ENCODE measurements around the gene TBC1D16.

TBC1D16 gene

DNA sequence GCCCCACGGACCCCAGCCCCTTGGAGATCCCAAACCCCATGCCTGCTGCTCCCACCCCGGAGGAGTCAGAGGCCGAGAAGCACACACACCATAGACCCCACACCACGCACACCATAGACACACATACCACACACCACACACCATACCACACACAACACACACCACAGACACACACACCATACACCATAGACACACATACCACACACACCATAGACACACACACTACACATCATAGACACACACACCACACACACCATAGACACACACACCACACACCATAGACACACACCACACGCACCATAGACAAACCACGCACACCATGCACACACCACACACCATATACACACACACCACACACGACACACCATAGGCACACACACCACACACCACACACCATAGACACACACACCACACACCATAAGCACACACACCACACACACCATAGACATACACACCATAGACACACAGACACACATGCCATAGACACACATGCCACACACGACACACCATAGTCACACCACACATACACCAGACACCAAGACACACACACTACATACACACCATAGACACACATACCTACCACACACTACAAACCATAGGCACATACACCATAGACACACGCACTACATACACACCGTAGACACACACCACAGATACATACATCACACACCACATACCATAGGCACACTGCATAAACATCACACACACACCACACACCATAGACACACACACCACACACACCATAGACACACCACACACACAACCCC is 11.3 kb downstream of the TBC1D16 start:
- DNase-seq = no peak

DNA sequence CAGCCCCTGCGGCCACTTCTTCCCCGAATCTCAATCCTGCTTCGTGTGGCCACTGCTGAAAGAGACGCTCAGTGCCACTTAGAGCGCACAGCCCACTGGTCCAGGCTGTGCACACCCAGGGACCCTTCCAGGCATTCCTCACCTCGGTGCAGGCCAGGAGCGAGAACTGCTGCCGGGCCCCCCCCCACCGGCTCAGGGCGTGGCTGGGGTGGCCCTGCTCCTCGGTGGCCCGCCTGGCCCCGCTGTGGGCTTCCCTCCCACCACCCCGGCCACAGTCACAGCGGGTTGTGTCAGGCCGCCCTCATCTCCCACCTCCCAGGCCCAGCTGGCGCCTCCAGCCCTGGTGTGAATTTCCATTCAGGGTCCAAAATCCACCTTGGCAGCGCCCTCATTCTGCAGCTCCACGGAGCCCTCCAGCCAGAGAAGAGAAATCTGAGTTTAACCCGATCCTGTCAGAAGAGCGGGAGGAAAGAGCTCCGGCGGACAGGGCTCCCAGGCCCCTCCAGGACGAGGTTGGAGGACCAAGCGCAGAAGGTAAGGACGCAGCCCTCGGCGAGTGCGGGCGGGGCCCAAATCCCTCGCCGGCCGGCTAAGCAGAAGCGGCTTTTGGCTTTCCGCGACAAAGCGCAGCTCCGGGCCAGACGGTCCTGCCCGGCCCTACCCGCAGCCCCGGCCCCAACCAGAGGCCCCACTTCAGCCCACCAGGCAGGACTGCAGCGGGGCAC is 12.0 kb downstream of the TBC1D16 start:
- no peak for DNase-seq

DNA sequence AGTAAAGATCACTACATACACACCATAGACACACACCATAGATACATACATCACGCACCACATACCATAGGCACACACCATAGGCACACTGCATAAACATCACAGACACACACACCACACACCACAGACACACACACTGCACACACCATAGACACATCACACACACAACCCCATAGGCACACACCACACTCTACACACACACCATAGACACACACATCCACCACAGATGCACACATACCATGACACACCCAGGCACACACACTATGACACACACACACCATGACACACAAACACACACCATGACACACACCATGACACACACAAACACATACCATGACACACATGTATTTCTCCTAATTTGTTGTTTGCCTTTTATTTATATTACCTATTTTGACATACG is 14.1 kb downstream of the TBC1D16 start:
- DNase-seq = no peak

DNA sequence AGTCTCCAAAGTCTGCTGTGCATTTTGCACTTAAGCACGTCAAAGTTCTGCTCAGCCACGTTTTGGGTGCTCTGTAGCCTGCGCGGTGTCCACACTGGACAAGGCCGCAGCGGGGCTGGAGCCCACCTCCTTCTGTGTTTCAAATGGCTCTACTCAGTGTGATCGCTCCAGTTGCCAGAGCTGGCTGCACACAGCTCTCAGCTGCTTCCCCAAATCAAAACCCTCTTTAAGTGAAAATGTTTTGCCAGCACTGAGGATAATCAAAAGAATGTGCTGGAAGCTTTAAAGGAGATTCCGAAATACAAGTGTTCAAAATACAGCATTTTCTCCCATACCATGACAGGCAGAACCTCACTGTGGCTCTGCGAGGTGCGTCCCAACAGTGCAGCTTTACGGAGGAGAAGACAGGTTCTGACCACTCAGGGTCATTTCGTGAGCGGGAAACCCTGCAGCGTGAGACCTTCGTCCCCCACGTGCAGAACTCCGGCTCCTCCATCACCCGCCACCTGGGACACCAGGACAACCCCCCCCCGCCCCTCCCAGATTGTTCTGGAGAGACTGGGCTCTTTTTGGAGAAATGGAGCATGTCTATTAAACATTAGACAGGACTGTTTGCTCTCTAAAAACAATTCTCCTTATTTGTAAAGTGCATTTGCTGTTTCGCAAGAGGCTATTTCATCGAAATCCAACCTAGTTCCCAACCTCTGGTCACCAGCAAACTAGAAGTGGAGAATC is 16.6 kb downstream of the TBC1D16 start:
- no peak for DNase-seq

DNA sequence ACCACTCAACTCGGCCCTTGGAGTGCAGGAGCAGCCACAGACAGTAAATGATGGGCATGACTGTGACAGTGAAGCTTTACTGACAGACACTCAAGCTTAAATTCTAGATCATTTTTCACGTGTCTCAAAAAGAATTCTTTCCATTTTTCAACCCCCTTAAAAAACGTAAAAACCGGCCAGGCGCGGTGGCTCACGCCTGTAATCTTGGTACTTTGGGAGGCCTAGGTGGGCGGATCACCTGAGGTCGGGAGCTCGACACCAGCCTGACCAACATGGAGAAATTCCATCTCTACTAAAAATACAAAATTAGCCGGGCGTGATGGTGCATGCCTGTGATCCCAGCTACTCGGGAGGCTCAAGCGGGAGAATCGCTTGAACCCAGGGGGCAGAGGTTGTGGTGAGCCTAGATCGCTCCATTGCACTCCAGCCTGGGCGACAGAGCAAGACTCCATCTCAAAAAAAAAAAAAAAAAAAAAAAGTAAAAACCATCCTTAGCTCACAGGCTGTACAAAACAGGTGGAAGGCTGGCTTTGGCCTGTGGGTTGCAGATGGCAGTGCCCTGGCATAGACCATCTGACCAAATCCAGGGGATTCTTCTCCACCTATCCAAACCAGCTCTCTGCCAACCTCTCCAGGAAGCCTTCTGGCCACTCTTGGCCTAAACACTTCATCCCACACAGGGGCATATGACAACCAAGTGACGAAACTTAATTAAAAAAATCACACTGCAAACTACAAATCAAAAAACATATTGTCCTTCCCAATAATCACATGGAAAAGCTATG is 18.3 kb downstream of the TBC1D16 start:
- no peak for DNase-seq

DNA sequence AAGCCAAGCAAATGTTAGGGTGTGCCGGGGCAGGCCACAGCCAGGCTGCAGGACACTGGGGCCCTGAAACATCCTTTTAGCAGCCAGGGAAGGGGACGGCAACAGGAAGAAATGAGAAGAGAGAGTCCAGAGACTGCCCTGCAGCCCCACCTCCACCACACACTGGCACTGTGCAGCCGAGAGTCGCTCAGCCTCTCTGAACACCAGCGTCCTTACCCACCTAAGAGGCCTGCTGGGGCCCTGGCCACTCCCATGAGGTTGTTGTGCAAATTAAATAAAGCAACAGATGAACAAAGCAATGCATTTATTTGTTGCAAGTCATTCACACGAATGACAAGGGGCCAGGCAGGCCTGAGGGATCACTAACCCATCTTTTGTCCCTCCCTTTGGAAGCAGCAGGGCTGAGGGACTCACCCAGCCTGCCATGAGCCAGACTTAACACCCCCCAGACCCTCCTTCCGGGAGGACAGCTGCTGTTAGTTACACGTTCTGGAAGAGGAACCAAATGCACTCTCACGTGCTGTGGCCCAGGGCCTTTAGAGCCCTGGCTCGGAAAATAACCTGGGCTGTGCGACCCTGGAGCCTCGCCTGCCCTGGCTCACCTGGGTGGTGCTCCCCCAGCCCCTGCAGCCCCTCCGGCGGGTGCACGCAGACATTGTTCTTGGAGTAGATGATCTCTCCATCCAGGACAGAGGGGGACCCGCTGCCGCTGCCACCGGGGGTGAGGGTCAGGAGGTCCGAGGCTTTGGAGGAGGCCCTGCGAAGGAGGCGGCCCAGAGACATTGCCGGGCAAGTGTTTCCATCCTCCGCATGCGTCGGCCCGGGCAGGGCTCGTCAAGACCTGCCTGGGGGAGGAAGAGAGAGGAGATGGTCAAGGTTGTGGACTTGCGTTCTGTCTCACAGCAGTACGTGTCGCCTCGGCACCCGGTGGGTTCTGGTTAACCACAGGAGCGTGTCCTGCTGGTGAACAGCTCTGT is 22.6 kb downstream of the TBC1D16 start:
- DNase-seq = no peak

DNA sequence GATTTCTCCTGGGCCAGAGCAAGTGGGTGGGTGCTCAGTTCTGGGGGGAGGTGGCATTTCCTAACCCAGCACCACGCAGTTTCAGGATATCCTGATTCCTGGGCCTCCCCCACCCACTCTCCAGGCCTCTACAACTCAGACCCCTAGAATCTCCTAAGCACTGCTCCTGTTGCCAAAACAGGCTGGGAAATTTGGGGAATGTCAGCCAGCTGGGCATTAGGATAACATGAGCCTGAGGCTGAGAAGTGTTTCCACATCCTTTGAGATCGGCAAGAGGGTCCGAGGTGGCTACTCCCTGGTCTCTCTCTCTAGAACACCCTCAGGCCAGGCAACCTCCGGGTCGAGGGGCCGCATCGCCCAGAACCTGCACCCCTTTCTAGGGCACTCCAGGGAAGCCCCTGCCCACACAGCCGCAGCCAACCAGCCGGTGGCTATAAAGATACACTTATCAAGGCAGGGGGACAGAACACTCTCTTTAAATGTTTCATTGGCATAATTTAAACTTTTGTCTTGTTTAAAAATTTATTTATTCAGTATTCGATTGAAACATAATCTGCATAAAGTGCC is 23.6 kb downstream of the TBC1D16 start:
- DNase-seq = no peak

DNA sequence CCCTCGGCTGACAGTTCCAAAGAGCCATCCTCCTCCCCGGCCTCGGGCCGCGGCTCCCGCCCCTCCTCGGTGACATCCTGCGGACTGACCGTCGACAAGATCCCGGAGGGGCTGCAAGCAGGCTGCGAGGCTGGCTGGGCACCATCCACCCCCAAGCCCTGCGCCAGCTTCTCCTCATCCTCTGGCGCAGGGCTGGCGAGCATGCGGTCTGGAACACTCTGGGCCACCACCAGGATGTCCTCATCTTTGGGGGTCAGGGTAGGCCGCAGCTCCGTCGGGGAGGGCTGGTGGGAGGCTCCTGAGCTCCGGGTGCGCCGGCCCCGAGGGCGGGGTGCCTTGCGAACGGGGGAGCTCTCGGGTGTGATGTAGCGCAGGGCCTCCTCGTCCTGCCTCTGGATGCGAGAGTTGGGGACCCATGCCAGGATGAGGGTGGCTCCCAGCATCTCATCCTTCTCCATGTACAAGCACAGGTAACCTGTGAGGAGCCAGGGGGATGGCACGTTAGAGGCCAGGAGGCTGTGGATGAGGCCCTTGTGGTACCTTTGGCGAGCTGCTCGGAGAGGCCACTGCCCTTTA is 25.3 kb downstream of the TBC1D16 start:
- DNase-seq = no peak

DNA sequence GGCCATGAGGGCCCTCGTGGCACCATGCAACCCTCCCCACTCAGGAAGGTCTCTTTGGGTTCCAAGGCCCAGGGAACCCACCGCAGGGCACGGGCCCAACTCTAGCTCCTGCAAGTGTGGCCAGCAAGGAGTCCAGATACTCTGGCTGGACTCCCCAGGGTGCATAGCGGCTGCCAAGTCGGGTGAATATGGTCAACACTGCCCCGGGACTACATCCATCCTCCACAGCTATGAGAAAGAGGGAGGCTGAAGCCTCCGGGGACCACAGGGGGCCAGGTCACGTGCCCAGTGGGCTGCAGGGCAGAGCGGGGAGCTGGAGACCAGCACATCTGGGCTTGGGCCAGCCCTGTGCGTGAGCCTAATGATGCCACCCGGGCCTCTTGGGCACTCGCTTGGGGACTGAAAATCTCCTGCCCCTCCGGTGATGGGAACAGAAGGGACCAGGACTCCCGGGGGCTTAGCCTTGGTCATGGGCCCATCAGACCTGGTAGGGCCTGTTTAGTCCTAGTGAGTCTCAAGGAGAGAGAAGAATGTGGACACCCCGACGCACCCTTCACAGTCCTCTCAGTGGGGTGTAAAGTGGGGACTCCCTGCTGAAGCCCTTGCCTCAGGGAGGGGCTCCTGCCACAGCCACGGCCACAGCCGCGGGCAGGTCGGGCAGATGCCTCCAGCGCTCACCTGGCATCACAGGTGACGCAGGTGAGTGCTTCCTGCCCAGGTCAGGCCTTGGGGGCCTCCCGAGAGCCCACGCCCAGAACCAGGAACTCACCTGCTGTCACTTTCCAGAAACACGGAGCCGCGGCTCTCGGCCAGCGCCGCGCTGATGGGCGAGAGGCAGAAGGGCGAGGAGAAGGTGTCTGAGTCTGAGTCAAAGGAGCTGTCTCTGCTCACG is 26.0 kb downstream of the TBC1D16 start:
- no peak for DNase-seq

DNA sequence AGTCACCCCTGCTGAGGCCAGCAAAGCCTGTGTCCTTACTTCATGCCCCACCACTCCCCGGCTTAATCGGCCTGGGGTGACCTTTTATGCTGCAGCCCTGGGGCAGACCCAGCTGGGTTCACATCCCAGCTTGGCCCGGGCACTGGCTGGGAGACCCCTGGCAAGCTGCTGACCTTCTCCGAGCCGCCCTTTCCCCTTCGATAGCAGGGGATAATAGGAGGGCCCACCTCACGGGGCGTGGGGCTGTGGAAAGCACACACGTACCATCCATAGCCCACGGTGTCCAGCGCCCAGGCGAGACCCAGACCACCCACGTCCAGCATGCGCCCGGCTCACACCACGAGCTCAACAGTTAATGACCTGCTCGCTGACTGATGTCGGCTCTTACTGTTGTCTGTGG is 26.8 kb downstream of the TBC1D16 start:
- no peak for DNase-seq

DNA sequence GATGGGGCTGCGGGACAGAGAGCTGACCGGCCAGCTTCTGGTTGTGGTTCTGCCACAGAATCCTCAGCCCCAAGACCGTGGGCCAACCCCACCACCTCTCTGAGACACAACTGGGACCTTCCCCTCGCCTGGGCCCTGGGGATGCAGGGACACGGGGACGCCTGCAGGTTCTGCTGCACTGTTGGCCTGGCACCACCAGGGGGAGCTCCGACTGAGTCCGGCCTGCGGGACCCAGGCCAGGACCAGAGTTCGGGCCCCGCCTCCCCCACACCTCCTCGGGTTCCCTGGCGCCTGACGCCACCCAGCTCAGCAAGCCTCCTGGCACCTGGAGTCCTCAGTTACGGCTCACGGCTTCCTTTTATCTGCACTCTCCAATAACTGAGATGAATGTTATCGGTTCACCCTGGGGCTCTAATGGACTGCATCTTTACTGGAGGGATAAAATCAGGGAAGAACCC is 27.3 kb downstream of the TBC1D16 start:
- peak; percentile 35 to 52 for DNase-seq

DNA sequence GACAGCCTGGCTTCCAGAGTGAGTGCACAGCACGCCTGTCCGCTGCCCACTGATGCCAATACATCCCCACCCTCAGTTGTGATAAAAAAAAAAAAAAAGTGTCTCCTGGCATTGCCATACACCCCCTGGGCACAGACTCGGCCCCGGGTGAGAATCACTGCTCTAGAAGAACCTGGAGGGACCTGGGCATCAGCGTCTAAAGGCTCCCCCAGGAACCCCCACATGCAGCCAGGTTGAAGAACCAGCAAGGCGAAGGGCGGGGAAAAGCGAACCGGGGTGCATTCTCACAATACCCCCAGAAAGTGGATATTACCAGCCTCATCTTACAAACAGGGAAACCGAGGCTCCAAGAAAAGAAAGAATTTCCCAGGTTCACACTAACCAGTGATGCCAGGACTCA is 27.7 kb downstream of the TBC1D16 start:
- no peak for DNase-seq

DNA sequence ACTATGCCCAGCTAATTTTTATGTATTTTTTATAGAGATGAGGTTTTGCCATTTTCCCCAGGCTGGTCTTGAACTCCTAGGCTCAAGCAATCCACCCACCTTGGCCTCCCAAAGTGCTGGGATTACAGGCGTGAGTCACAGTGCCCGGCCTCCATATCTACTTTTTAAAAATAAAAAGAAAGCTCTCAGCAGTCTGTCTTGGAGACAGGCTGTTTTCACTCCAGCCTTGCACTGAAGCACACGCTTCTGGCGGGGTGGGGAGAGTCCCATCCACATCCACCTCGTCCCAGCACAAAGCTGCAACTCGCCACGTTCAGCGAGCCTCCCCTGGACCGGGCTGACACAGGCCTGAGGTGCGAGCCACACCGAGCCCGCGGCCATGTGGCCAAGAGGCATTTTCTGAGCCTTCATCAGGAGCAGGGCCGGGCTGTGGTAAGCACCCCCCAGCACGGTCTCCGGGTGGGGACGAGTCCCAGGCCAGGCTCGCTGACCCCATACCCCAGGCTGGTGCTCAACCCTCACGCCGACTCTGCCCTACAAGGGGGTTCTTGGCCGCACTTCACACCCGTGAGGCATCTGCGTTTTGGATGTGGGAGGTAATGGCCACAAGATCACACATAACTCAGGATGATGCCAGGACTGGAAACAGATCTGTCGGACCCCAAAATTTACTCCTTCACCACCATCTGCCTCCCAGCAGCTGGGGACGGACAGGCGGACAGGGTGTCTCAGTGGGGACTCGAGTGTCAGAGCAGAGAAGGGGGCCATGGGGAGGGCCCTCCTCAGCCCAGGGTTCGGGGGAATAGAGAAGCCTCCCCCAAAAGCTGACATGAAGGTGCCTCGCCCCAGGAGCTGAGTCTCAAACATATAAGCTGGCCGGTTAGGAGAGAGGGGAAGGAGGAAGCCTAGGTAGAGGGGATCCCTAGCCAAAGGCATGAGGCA is 28.6 kb downstream of the TBC1D16 start:
- no peak for DNase-seq

DNA sequence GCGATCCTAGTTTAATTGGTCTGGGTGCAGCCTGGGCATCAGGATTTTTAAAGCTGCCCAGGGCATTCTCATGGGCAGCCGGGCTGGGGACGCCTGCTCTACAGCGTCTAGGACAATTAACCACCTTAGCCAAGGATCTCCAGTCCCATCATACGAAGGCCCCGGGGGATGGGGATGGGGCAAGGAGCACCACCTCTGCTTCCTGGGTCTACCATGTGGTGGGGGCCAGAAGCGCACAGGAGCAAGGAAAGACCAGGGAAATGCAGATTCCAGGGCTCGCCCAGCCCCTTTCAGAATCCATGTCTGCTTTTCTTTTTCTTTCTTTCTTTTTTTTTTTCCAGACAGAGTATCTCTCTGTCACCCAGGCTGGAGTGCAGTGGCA is 29.3 kb downstream of the TBC1D16 start:
- DNase-seq = no peak

DNA sequence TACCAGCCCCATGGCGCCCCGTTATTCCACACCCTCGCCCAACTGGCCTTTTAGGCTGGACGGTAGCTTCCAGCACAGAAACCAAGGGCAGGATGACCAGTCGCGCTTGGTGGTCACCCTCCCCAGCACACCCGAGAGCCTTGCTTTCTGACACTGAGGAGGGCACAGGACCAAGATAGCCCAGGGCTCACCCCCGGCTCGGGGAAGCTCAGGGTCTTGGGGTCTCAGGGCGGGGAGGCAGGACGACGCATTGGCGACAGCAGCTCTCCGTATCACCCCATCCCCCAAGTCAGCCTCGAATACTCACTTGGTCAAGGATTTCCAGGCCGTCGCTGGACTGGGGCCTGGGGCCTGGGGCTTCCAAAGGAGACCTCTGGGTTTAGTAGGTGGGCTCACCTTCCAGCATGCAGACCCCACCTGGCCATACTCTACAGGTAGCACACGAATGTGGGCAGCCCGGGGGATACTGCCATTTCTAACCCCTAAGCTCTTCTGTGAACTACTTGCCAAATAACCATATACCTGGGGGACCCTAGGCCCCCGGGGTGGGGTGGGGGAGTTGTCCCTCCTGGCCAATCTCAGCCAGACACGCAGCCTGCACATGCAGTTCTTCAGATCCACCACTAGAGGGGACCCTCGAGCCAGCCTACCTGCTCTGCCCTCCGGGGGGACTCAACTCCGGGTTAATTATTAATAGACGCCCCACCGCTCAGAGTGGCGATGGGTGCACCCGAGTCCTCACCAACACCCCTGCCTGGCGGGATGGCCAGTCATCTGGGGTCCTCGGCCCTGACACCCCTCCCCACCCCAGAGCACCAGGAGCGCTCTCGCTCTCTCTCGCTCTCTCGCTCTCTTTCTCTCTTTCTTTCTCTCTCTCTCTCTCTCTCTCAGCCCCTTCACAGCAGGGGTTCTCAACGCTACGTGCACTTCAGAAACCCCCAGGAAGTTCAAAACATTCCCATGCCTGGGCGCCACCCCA is 30.0 kb downstream of the TBC1D16 start:
- DNase-seq = peak in 1 of 2 donors; percentile 12

DNA sequence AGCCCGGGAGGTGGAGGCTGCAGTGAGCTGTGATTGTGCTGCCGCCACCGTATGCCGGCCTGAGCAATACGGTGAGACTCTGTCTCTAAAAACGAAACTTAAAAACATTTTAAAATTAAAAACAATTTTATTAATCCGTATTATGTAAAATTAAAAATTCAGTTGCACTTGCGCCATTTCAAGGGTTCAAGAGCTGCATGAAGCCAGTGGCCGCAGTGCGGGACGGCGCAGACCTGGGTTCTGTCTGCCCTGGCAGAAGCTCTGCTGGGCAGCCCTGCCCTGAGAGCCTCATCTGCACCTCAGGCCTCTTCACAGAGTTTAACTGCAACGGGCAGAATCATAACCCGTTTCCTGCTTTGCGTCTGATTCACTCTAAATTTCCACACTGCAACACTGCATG is 31.7 kb downstream of the TBC1D16 start:
- DNase-seq = no peak

DNA sequence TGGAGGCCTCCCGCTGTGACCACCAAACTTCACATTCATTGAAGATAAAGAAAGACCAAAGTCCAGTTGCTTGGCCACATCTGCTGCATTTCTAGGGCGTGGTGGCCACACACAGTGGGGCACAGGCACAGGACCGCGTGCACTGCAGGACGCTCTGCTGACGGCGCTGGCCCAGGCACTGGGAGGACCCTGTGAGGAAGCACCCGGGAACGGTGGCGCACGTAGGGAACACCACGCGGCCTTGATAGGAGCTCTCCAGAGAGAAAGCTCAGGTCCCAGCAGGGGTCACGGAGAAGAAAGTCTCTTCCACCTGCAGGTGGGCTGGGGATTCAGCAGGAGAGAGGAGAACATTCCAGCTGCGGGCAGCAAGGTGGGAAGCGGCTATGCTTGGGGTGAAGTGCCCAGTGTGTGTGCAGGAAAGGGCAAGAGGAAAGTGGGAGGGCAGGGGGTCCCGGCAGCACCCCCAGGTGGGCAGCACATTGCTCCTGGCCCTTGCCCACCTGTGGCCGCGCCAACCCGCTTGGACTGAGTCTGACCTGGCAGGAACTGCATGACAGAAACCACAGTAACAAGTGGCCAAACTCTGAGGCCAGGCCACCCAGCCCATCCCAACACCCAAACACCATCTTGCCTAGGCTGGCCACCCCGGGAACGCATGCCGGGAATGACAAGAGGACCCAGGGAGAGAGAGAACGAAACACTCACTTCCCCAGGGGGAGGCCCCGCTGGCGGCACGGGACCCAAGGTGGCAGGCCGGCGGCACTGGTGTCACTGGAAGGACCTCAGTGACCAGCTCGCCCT is 32.8 kb downstream of the TBC1D16 start:
- no peak for DNase-seq

All from bone marrow (tissue), 2 donors.